Stimulated activated CD4-positive, alpha-beta T cell treated with anti-CD3 and anti-CD28 coated beads, Interleukin-2, amount 100 ng/mL, for 24 hours (primary cell): Measurements from ENCODE around the gene CNNM2.

ENCODE experiments used
- DNase-seq, 2 donors: peaks; one replicate each; pipeline ENCODE4 v3.0.0-alpha.2; 2020

CNNM2 gene

GRCh38 chr10:103078309-103078615, 160.2 kb downstream of the CNNM2 start:
- no peak for DNase-seq

GRCh38 chr10:103078676-103079075, 160.6 kb downstream of the CNNM2 start:
- DNase-seq = no peak

GRCh38 chr10:103079100-103079499, 161.0 kb downstream of the CNNM2 start:
- DNase-seq = no peak

GRCh38 chr10:103079946-103080345, 161.9 kb downstream of the CNNM2 start:
- DNase-seq = no peak

- no peak for DNase-seq
Measured at GRCh38 chr10:103080891-103081581, 162.9 kb downstream of the CNNM2 start.

GRCh38 chr10:103082683-103083082, 164.6 kb downstream of the CNNM2 start:
- no peak for DNase-seq

- DNase-seq = no peak
Measured at GRCh38 chr10:103083266-103083976, 165.3 kb downstream of the CNNM2 start.

GRCh38 chr10:103083977-103084320, 165.9 kb downstream of the CNNM2 start:
- no peak for DNase-seq

- no peak for DNase-seq
Measured at GRCh38 chr10:103086261-103086660, 168.2 kb downstream of the CNNM2 start.

- no peak for DNase-seq
Measured at GRCh38 chr10:103086799-103087198, 168.7 kb downstream of the CNNM2 start.

GRCh38 chr10:103089493-103089892, 171.4 kb downstream of the CNNM2 start:
- DNase-seq = no peak

- no peak for DNase-seq
Measured at GRCh38 chr10:103090911-103091310, 172.8 kb downstream of the CNNM2 start.

GRCh38 chr10:103095005-103095404, 176.9 kb downstream of the CNNM2 start:
- no peak for DNase-seq

GRCh38 chr10:103096130-103096529, 178.0 kb downstream of the CNNM2 start:
- no peak for DNase-seq

GRCh38 chr10:103098240-103098639, 180.1 kb downstream of the CNNM2 start:
- no peak for DNase-seq

GRCh38 chr10:103100620-103101019, 182.5 kb downstream of the CNNM2 start:
- DNase-seq = no peak

GRCh38 chr10:103102195-103102594, 184.1 kb downstream of the CNNM2 start:
- no peak for DNase-seq

GRCh38 chr10:103103989-103104388, 185.9 kb downstream of the CNNM2 start:
- no peak for DNase-seq

- DNase-seq = no peak
Measured at GRCh38 chr10:103104721-103105120, 186.6 kb downstream of the CNNM2 start.

- DNase-seq = no peak
Measured at GRCh38 chr10:103105462-103105861, 187.4 kb downstream of the CNNM2 start.

- no peak for DNase-seq
Measured at GRCh38 chr10:103106539-103106938, 188.4 kb downstream of the CNNM2 start.

GRCh38 chr10:103109821-103110220, 191.7 kb downstream of the CNNM2 start:
- no peak for DNase-seq

GRCh38 chr10:103110407-103110806, 192.3 kb downstream of the CNNM2 start:
- DNase-seq = no peak

GRCh38 chr10:103111031-103111917, 193.2 kb downstream of the CNNM2 start:
- DNase-seq = no peak
